Kidney capillary endothelial cell (primary cell): ENCODE measurements around the gene PIGK.
A peak's percentile ranks its signal among the peaks of the same experiment; 100 is the strongest.
"Not testable (repeated sequence)": the region's sequence is repeated elsewhere in the genome, so short reads cannot be mapped to it uniquely, and the experiment has no call there.

Experiments
- DNase-seq: peaks from one replicate; pipeline ENCODE4 v3.0.0-alpha.2; 2018; ENCODE audit warnings: low spot score

Gene PIGK

GRCh38 chr1:77219166-77219887 is at the start of gene PIGK:
TSS of gene PIGK (minus strand) at chr1:77219430. CDS start at chr1:77219402, 28 bp downstream.
- DNase-seq = peak; percentile 87

DNA sequence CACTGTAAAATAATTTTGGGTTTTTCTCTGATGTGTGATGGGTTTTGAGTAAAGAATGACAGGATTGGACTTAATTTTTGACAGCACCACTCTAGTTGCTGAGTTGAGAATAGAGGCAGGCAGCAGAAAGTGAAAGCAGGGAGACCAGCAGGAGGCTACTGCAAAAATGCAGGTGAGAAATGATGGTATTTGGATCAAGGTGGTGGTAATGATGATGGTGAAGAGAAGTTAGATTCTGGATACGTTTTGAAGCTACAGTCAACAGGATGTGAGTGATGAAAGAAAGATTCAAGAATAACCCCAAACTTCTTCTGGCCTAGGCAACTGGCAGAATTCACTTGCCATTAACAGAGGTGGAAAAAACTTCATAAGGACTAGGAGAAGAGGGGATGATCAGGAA is 47.8 kb upstream of the PIGK start:
- DNase-seq = no peak

DNA sequence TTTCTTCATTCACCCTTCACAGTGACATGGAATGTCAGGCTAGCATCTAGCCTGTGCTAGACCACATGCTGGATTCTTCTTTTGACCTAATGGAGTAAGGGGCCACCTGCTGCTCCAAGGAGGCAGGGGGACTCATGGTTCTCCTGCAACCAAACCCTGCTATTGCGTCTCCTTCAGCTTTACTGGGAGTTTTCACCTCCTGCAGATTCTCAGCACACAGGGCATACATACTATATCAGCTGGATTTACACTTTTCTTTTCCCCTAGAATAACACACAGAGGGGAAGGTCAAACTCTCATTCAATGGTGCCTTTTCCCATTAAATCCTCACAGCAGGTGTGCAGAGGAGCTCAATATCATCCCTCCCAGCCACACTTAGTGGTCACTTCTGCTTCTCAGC is 46.0 kb upstream of the PIGK start:
- no peak for DNase-seq

- no peak for DNase-seq
Observed at GRCh38 chr1:77263708-77264107, 44.5 kb upstream of the PIGK start.

- DNase-seq = no peak
Observed at GRCh38 chr1:77253211-77253610, 34.0 kb upstream of the PIGK start.

DNA sequence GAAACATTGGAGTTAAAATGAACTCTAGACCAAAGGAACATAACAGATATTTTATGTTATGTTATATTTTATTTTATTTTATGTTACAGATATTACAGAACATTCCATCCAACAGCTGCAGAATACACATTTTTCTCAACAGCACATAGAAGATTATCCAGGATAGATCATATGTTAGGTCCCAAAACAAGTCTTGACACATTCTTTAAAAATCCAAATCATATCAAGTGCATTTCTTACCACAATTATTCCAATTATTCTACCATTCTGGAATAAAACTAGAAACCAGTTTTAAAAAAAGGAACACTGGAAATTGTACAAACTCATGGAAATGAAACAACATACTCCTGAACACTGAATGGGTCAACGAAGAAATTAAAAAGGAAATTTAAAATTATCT is 30.9 kb upstream of the PIGK start:
- DNase-seq = no peak

GRCh38 chr1:77245830-77246229 is 26.6 kb upstream of the PIGK start:
- DNase-seq = no peak

DNA sequence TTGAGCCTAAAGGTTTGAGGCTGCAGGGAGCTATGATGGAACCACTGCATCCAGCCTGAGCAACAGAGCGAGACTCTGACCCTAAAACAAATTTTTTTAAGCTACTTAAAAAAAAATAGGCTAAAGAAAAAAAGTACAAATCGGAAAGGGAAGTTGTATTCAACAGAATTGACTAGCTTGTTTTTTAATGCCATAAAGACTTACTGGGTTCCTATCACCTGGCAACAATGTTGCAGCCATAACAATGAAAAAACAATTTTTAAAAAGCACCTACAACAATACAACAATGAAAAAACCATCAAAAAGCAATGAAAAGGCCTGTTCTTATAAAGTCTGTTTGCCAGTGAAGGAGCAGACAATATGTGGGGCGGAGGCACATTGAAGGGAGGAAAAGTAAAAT is 20.1 kb upstream of the PIGK start:
- DNase-seq = no peak

GRCh38 chr1:77238462-77238861 is 19.2 kb upstream of the PIGK start:
- DNase-seq = no peak

GRCh38 chr1:77234943-77235342 is 15.7 kb upstream of the PIGK start:
- no peak for DNase-seq

DNA sequence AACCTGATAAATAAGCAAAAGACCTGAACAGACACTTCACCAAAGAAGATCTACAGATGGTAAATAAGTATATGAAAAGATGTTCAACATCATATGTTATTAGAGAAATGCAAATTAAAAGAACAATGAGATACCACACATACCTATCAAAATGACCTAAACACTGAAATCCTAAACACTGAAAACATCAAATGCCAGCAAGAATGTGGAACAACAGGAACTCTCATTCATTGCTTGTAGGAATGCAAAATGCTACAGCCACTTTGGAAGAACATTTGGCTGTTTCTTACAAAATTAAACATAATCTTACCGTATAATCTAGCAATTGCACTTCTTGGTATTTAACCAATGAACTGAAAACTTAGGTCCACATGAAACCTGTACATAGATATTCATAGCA is 14.9 kb upstream of the PIGK start:
- no peak for DNase-seq

DNA sequence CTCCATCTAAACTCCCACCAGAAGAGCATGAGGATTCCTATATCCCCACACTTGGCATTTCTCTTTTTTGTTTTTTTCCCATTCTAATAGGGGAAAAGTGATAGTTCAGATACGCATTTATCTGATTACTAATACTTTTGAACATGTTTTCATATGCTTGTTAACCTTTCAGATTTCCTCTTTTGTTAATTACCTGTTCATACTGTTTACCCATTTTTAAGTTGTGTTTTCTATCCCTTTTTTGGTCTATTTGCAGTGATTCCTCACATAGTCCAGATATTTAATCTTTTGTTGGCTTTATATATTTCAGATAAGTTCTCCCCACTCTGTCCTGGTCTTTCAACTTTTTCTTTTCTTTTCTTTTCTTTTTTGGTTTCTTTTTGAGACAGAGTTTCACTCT is 13.6 kb upstream of the PIGK start:
- no peak for DNase-seq

- no peak for DNase-seq
Observed at GRCh38 chr1:77230051-77230450, 10.8 kb upstream of the PIGK start.

DNA sequence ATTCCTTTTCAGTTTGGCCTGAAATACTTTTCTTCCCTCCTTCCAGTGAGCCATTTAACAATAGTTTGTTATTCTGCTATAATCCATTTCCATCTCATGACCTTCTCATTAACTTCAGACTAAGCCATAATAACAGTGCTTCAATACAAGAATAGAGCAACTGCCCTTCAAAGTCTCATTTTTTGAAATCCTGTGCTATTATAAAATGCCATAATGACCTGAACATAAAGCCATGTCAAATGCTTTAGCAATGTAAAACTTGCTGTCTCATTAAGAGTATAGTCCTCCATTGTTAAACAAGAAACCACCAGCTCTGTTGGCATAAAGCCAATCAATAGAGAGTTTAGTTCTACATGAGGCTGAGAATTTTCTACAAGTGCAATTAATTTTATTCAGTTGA is 9.6 kb upstream of the PIGK start:
- DNase-seq = no peak

GRCh38 chr1:77227381-77227780 is 8.2 kb upstream of the PIGK start:
- no peak for DNase-seq

- no peak for DNase-seq
Observed at GRCh38 chr1:77222496-77222895, 3.3 kb upstream of the PIGK start.

DNA sequence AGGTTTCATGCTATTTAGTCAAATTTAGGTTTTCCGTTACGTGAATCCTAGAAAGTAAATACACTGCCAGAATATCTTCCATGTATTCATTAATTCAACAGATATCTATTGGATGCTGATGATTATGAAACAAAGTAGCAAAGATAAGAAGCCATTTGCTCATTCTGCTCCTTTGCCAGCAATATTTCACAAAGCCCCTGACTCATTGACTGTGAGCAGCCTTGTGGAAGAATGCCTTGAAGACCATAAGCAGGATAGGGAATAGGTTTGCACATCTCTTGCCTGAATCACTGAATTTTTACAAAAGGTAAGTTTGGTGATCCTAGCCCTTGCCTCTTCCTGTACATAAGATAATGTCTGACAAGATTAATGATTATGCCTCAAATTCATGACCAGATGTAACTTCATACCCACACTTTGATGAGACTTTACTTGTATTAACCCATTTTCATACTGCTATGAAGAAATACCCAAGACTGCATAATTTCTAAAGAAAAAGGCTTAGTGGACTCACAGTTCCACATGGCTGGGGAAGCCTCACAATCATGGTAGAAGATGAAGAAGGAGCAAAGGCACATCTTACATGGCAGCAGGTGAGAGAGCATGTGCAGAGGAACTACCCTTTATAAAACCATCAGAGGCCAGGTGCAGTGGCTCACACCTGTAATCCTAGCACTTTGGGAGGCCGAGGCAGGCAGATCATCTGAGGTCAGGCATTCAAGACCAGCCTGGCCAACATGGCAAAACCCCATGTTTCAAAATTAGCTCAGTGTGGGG is 1.6 kb upstream of the PIGK start:
- no peak for DNase-seq

- DNase-seq = peak; percentile 42
Observed at GRCh38 chr1:77218477-77219165, 609 bp downstream of the PIGK start.

DNA sequence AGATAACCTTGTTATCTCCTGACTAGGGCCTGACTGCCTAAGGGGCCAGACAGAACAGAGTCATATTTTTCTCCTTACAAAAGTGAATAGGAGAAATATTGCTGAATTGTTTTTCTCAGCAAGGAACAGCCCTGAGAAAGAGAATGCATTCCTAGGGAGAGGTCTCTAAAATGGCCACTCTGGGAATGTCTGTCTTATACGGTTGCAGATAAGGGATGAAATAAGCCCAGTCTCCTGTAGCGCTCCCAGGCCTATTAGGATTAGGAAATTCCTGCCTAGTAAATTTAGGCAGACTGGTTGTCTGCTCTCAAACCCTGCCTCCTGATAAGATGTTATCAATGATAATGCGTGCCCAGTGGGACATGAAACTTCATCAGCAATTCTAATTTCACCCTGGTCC is 15.2 kb downstream of the PIGK start:
- not testable (repeated sequence) for DNase-seq

DNA sequence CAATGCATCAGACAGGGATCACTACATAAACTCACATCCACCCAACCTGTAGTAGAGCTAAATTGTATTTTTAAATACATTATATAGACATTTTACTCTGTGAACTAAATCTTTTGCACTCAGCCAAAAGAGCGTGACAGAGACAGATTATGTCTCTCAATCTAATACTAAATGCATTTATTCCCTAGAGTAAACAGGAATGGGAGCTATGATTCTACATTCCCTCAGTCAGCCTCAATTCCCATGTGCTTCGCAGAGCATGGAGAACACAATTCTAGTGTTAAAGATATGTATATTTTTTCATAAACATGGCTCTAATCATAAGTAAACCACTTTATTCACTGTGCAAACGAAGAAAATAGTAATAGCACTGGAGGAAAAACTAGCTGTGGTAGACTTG is 16.5 kb downstream of the PIGK start:
- DNase-seq = no peak

- no peak for DNase-seq
Observed at GRCh38 chr1:77200806-77201205, 18.4 kb downstream of the PIGK start.

DNA sequence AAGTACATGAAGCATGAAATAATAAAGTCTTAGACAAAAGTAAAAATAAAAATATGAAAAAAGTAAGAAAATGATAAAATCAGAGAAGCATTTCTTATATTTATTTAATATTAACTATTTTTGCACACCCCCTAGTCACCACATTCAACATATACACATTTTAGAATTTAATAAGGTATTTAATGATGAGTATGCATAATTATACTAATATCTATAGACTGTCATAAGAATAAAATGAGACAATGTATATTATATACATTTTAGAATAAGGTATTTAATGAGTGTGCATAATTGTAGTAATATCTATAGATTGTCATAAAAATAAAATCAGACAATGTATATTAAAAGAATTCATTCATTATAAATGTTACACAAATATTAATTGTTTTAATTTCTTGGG is 18.9 kb downstream of the PIGK start:
- DNase-seq = no peak

GRCh38 chr1:77197351-77197750 is 21.9 kb downstream of the PIGK start:
- DNase-seq = no peak
